NCI-H128 (cell line): ENCODE data around the gene CACNA2D3.
"Not testable (repeated sequence)": the region's sequence is repeated elsewhere in the genome, so short reads cannot be mapped to it uniquely, and the experiment has no call there.

Source experiments
- DNase-seq: peaks from one replicate; lab custom pipeline; 2025; ENCODE audit not compliant: unreplicated experiment; lab: John Stamatoyannopoulos, UW

CACNA2D3 gene

DNA sequence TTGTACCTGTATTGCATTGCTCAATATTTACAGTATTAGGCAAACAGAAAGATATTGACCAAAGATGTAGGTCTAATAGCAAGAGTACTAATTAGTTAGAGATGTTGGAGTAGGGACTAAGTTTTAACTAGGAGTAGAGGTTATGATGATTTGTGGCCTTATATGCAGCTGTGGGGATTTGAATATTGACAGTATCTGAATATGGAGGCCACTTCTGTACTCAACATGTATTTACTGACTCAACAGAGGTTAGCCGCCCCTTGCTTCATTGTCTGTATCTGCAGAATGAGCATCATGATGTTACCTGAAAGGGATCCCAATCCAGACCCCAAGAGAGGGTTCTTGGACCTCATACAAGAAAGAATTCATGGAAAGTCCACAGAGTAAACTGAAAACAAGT lies 855.1 kb downstream of the CACNA2D3 start:
- DNase-seq: no peak

GRCh38 chr3:54977946-54978345 lies 855.6 kb downstream of the CACNA2D3 start:
- not testable (repeated sequence) for DNase-seq

GRCh38 chr3:54982807-54983206 lies 860.5 kb downstream of the CACNA2D3 start:
- no peak for DNase-seq

- DNase-seq: no peak
These were observed 861.1 kb downstream of the CACNA2D3 start for GRCh38 chr3:54983266-54984099.

GRCh38 chr3:54985856-54986255 lies 863.5 kb downstream of the CACNA2D3 start:
- DNase-seq: no peak

DNA sequence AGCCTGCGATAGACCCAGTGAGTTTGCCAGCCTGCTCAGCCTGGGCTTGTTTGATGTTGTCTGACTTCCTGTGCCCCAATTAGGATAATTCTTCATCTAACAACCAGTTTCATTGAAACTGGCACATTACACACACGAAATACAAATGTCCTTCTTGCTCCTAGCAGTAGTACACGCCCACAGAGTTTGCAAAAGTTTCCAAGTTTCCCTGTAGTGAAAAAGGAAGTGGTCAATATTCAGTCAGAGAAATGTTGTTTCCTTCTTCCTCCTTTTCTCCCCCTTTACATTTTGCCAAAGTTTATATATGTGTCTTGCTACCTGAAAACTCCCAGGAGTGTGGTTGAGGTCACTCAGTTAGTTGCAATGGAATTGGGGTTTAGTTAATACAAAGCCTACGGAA lies 863.9 kb downstream of the CACNA2D3 start:
- no peak for DNase-seq

DNA sequence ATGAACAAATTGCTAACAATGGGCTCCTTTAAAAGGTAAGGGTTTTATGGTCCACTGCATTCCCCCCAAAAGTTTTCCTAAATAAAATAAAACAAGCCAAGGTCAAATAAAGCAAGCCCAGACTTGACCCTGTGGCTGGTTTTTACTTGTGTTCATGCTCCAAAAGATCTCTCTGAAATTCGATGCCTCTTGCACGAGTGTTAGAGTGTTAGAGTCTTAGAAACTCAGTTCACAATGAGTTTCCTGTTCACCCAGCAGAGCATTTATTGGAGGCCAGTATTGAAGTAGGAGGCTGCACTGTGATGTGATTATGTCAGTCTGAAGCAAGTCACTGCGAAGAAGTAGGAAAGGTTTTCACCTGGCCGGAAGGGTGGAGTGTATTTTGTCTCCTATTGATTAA lies 865.4 kb downstream of the CACNA2D3 start:
- no peak for DNase-seq

DNA sequence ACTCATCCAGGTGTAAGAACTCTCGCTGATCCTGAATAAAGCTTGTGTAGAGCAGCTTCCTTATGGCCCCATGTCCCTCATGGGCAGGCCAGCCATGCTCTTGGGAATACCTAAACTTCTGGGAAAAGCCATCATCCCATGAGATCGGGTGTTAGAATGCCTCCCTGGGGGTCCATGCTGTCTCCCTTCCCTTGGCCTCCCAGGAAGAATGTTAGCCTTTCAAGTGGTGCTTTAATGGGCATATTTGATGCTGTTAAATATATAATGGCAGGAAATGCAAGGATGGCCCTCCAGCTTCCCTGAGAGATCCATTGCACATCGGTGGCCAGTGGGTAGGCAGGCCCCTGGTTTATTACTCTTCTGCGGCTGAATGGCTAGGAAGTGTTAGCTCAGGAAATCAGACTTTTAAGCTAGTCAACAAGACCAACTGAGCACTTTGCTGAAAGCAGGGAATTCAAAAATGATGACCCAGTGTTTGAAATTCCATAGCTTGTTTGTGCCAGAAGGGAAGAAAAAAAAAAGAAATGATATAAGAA lies 866.0 kb downstream of the CACNA2D3 start:
- DNase-seq: no peak

GRCh38 chr3:54988838-54989630 lies 866.7 kb downstream of the CACNA2D3 start:
- DNase-seq: no peak

DNA sequence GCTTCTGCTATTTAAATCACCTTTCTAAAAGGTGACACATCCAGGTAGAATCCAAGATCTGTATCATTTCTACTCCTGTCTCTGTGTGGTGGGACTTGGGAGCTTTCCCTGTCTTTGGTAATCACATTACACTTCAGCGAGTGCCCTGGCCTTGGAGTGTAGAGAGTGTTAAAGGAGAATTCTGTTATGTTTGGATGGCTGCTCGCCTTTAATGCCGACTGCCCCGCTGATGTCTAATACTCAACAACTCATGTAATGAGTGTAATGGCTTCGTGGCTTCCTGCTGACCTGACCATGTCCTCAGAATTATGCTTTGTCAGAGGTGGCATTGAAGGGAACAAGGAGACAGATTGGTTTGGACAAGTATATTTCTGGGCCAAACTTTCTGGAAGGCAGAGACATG lies 871.8 kb downstream of the CACNA2D3 start:
- DNase-seq: no peak

DNA sequence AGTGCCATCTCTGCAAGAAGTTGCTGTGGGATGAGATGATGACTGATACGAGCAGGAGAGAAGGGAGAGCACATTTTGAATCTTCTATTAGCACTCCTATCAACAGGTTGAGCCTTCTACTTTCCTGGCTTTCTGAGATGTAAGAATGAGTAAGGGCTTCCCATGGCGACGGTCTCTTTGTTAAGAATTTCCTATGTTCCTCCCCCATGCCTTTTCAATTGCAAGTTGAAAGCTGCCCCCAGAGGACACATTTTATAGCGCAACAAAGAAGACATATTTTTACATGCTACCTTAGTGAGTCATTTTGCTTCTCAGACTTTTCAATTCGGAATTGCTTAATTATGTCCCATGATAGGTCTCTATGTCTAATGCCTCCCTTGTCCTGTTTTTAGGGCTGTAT lies 876.8 kb downstream of the CACNA2D3 start:
- no peak for DNase-seq

DNA sequence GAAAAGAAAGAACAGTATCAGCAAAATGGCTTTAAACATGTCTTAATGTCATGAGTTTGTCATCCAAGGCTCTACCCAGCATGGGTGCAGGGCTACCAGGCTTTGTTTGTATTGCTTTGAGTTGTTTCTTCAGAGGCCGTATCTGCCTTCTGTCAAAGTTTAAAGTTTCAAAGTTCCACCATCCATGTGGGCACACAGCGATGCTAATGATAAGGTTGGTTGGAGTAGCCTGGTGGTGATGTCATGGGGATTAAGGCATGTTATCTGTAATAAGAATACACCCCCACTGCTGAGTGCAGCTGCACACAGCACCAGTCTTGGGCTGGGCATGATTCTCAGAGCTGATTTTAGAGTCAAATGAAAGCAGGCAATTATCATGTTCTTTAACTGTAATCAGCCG lies 877.5 kb downstream of the CACNA2D3 start:
- DNase-seq: no peak

- DNase-seq: no peak
These were observed 878.2 kb downstream of the CACNA2D3 start for GRCh38 chr3:55000546-55000945.

DNA sequence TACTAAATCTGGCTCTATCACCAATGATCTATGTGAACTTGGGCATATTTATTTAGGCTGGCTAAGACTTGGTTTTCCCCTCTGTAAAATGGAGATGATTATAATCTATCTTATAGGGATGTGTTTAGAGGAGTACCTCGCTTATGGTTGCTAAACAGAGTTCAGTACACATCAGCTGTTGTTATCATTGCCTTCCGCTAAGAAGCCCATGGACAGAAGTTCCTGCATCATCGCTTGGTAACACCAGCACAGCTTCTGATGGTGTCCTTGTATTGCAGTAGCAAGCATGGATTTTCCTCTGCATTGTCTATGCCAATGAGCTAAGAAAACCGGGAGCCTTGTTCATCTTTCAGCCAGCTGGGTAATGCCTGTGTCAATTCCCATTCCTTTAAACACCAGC lies 878.6 kb downstream of the CACNA2D3 start:
- DNase-seq: no peak

- DNase-seq: no peak
These were observed 880.1 kb downstream of the CACNA2D3 start for GRCh38 chr3:55002416-55002930.

- DNase-seq: no peak
These were observed 883.9 kb downstream of the CACNA2D3 start for GRCh38 chr3:55006244-55006676.

DNA sequence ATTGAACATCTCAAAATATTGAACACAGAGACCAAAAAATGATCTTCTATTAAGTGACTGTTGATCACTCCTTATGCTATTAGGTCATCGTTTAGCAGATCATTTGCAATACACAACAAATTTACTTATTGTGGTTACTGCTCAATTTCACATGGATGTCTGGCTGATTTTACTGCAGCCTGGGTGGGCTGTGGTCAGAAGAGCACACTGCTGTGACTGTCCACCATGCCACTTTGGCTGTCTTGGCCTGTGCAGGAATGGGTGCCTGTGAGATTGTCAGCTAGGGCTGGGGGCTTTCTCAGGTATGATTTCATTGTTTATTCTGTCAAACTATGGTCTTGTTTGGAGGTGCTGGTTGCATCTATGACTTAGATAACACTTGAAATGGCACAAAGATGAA lies 885.6 kb downstream of the CACNA2D3 start:
- DNase-seq: no peak

GRCh38 chr3:55009372-55009771 lies 887.0 kb downstream of the CACNA2D3 start:
- DNase-seq: no peak

- DNase-seq: no peak
These were observed 889.7 kb downstream of the CACNA2D3 start for GRCh38 chr3:55012091-55012490.

DNA sequence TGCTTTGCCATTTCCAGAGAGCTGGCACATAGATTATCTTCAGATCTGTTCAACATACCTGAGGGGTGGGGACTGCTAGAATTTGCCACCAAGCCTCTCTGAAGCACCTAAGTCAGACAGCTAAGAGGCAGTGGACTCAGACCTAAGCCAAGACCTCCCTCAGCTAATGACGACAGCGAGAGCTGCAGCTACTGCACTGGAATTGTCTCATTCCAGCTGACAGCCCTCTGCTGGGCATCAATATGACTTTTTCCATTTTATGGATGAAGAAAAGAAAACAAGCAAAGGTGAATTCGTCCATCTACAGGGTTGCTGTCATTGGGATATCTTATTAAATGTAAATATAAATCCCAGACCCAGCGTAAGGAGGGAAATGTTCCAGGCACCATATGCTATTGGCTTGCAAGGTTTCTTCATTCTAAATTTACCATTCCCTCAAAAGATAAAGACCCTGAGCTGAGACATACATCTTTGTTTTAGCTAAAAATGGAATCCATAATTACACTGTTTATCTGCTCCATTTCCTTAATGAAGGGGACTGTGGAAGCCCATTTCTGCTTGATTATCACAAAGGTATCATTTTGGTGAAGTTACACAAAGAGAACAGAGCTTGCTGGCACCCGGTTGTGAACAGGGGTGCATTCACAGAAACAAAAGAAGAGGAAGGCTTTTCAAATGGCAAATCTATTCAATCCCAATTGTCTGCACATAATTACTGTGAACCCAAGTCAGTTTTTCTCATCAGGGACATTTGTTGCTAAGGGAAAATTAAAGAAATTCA lies 891.0 kb downstream of the CACNA2D3 start:
- DNase-seq: no peak

DNA sequence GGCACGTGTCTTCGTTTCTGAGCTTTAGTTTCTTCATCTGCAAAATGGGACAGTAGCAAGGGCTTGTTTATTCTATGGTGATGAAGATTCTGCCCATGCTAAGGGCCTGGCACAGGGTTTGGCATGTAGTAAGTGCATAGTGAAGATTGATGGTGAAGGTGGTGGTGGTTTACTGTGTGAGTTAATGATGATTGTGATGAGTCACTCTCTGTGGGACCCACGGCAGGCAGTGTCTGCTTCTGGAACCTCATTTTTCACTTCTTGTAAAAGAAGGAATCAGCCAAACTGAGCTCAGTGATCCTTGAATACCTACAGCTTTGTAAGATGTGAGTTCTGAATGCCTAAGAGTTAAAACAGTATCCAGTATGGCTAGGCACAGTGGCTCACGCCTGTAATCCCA lies 891.7 kb downstream of the CACNA2D3 start:
- DNase-seq: no peak
